ENCODE measurements around the gene DNAJC3.

- TF ChIP-seq CTCF (IDR thresholded peaks at IDR 0.05) = no peak
- TF ChIP-seq POLR2A (IDR thresholded peaks at IDR 0.05) = no peak
Measured at GRCh38 chr13:95787356-95788099, 110.6 kb downstream of the DNAJC3 start.
